ENCODE measurements around the gene SLC35B1. TPM values are rescaled to one million over a fixed set of nuclear protein-coding genes. Genes with fewer than 3 reads are reported as not detected.
A peak's percentile ranks its signal among the peaks of the same experiment; 100 is the strongest.

The SLC35B1 gene
- total RNA-seq, 1 donor from 2014 or later, result 67.4 TPM

DNA sequence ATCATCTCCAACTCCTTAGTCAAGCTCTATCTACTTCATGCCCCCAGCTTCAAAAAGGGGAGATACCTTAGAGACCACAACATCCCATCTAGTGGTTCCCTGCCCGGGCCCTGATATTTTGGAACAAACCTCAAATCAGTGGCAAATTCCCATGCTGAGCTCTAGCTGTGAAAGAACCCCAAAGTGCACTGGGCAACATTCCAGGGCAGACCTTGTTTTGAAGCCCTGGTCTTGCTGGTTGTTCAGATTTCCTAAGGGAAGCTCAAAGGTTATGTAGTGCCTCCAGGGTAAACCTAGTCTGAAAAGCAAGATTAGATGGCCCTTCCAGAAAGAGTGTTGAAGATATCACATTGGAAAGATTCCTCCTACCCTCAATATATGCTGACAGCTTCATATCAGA lies 39.9 kb upstream of the SLC35B1 start:
- peaks cover 2% of the 10 kb centered on the region for H3K36me3 Mint-ChIP-seq (ENCODE audit: insufficient read depth)
- no peak overlapping the region for H3K4me3 Mint-ChIP-seq (ENCODE audit: low read depth)
- DNase-seq (ENCODE audit: low spot score, unreplicated experiment), result no peak
- no peak overlapping the region for H3K27ac Mint-ChIP-seq
- TF ChIP-seq, protein P1, sequence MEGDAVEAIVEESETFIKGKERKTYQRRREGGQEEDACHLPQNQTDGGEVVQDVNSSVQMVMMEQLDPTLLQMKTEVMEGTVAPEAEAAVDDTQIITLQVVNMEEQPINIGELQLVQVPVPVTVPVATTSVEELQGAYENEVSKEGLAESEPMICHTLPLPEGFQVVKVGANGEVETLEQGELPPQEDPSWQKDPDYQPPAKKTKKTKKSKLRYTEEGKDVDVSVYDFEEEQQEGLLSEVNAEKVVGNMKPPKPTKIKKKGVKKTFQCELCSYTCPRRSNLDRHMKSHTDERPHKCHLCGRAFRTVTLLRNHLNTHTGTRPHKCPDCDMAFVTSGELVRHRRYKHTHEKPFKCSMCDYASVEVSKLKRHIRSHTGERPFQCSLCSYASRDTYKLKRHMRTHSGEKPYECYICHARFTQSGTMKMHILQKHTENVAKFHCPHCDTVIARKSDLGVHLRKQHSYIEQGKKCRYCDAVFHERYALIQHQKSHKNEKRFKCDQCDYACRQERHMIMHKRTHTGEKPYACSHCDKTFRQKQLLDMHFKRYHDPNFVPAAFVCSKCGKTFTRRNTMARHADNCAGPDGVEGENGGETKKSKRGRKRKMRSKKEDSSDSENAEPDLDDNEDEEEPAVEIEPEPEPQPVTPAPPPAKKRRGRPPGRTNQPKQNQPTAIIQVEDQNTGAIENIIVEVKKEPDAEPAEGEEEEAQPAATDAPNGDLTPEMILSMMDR (IDR thresholded peaks at IDR 0.05; ENCODE audit: unreplicated experiment), result no peak
- H3K27me3 Mint-ChIP-seq, result no peaks in the 10 kb centered on the region
- H3K4me1 Mint-ChIP-seq (ENCODE audit: low read depth), result peaks cover 1% of the 10 kb centered on the region
- no peaks in the 10 kb centered on the region for H3K9me3 Mint-ChIP-seq (ENCODE audit: low read depth)

DNA sequence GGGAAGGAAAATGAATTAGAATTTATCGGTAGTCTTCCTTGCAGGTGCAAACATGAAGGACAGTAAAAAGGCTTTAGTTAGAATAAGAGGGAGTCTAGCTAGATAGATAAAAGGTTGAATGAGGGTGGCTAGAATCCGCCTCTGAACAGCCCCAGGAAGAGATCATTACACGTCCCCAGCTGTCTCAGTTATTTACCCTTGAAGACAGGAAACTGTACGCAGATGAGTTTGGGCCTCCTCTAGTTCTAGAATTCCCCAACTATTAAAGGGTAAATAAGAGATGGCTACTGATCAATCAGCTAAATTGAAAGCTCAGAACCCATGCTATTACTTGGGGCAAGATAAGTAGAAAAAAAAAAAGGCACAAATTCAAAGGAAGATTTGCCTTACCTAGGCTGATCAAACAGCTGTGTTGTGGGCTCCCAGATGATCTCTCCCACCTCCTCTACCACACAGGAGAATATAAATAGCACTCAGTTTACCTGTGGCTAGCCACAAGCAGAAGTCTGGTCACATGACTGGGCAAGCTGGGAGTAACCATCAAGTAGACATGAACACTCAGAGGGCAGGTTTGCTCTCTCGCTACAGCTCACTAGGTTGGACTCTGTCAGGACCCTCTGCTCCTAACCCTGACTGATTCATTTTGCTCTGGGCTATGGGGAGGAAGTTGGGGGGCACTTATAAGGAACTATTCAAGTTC lies 39.2 kb upstream of the SLC35B1 start:
- TF ChIP-seq, protein P1 (IDR thresholded peaks at IDR 0.05; ENCODE audit: unreplicated experiment), result no peak
- Mint-ChIP-seq H3K4me3 (ENCODE audit: low read depth) (no peak overlapping the region), H3K27ac (no peak overlapping the region)

DNA sequence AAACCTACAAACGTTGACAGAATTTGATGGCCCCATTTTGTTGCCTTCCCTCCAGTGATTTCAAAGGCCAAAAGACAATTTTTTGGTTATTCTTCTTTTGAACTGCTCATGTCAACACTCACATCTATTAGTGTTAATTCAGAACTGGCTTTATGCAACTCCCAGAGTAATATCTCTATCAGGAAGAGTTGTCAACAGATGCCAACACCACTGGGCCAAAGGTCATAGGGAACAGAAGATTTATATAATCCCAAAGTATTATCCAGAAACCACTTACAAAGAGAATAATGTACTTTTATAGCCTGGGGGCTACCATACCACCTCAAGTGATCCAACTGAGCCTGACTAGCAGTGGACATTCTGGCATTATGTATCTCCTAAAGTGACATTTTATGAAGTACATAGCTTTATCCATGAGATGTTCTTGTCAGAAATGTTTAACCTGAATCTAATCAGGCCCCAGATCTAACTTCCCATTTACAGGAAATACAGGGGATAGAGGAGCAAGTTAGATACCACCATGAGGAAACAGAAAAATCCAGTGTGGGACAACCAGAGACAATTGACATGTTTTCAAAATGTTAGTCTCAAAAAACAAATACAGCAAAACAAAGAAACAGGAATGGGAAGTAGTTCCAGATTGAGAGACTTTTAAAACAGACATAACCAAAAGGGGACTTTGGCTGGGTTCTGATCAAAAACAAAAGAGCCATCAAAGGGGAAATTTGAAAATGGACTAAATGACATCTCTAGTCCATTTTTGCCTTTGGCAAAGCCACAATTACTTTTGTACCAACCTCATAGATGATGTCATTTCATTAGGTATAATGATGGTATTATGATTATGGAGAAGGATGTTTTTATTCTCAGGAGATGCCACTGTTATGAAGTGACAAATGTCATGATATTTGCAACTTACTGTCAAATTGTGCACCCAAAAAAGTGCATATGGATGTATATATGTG lies 37.7 kb upstream of the SLC35B1 start:
- H3K4me3 Mint-ChIP-seq (ENCODE audit: low read depth), result no peak overlapping the region
- TF ChIP-seq, protein P1 (IDR thresholded peaks at IDR 0.05; ENCODE audit: unreplicated experiment), result no peak
- H3K4me1 Mint-ChIP-seq (ENCODE audit: low read depth), result peaks cover 1% of the 10 kb centered on the region

More for the DNA sequence above, 39.2 kb upstream of the SLC35B1 start:
- Mint-ChIP-seq H3K27me3 (no peaks in the 10 kb centered on the region), H3K4me1 (ENCODE audit: low read depth) (peaks cover 1% of the 10 kb centered on the region), H3K36me3 (ENCODE audit: insufficient read depth) (no peaks in the 10 kb centered on the region), H3K9me3 (ENCODE audit: low read depth) (no peaks in the 10 kb centered on the region)
- DNase-seq (ENCODE audit: low spot score, unreplicated experiment), result no peak

DNA sequence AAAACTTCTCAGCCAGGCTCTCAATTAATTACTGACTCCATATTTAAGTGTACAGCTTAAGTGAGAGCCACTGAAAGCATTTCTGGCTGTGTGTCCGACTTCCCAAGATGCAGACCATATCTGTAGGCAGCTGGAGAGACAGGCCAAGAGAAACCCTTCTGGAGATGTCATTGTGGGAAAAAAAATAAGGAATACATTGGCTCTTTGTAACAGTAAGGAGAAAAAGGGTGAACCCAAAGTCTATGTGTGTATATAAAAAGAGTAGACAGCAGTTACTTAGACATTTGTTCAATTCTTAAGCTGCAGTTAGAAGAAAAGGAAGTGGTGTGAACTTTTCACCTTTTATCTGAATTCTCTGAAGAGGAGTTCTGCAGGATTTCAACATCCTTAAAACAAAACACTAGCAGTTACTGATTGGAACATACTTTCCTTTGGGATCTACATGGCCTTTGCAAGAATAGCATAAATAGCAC lies 34.4 kb upstream of the SLC35B1 start:
- DNase-seq (ENCODE audit: low spot score, unreplicated experiment), result no peak
- Mint-ChIP-seq H3K4me3 (ENCODE audit: low read depth) (no peak overlapping the region), H3K27ac (no peak overlapping the region), H3K36me3 (ENCODE audit: insufficient read depth) (no peaks in the 10 kb centered on the region), H3K9me3 (ENCODE audit: low read depth) (no peaks in the 10 kb centered on the region), H3K4me1 (ENCODE audit: low read depth) (peaks cover 1% of the 10 kb centered on the region), H3K27me3 (no peaks in the 10 kb centered on the region)
- TF ChIP-seq, protein P1 (IDR thresholded peaks at IDR 0.05; ENCODE audit: unreplicated experiment), result no peak

More for the DNA sequence above, 37.7 kb upstream of the SLC35B1 start:
- no peaks in the 10 kb centered on the region for H3K9me3 Mint-ChIP-seq (ENCODE audit: low read depth)
- H3K36me3 Mint-ChIP-seq (ENCODE audit: insufficient read depth), result no peaks in the 10 kb centered on the region
- no peak for DNase-seq (ENCODE audit: low spot score, unreplicated experiment)
- H3K27me3 Mint-ChIP-seq, result no peaks in the 10 kb centered on the region
- peak overlapping the region; percentile 18 for H3K27ac Mint-ChIP-seq

DNA sequence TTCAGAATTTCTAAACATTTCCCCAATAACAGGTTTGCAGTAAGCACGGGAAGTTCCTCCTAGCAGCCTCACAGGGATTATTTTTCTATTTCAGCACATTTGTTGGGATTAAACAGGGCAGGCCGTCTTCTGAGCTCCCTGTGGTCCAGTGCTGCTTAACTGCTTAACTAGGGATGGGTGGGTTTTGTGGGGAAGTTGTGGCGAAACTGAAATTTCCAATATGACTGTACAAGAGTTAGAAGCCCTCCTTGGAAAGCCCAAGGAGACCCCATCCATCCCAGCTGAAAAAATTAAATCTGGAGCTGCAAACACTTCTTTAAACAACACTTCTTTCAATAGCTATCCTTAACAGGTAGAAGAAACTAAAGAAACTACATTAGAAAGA lies 33.9 kb upstream of the SLC35B1 start:
- H3K36me3 Mint-ChIP-seq (ENCODE audit: insufficient read depth), result no peaks in the 10 kb centered on the region
- H3K27ac Mint-ChIP-seq, result no peak overlapping the region
- no peaks in the 10 kb centered on the region for H3K27me3 Mint-ChIP-seq
- peaks cover 1% of the 10 kb centered on the region for H3K4me1 Mint-ChIP-seq (ENCODE audit: low read depth)
- DNase-seq (ENCODE audit: low spot score, unreplicated experiment), result no peak
- TF ChIP-seq, protein P1 (IDR thresholded peaks at IDR 0.05; ENCODE audit: unreplicated experiment), result no peak
- H3K9me3 Mint-ChIP-seq (ENCODE audit: low read depth), result no peaks in the 10 kb centered on the region
- no peak overlapping the region for H3K4me3 Mint-ChIP-seq (ENCODE audit: low read depth)
